ENCODE results near the gene ACADSB.
A peak's percentile ranks its signal among the peaks of the same experiment; 100 is the strongest.

The ACADSB gene

GRCh38 chr10:123014772-123015171 lies 6.0 kb downstream of the ACADSB start:
- Histone ChIP-seq H3K18ac (ENCODE audit: low read length) (no peak overlapping the region), H3K4me2 (ENCODE audit: low read length) (no peak overlapping the region), H3K27ac (ENCODE audit: low read depth, low read length) (no peak overlapping the region), H3K79me2 (ENCODE audit: control insufficient read depth, insufficient read depth, low read length) (no peaks in the 10 kb centered on the region), H3K79me1 (ENCODE audit: low read length) (no peaks in the 10 kb centered on the region), H3K23ac (ENCODE audit: low read length) (no peak overlapping the region), H2BK15ac (replicated peaks; ENCODE audit: low read depth) (no peak overlapping the region), H3K27me3 (ENCODE audit: insufficient read depth, low read length, poor library complexity) (no peaks in the 10 kb centered on the region), H3K4me1 (ENCODE audit: control insufficient read depth, low read depth, low read length) (peaks cover 2% of the 10 kb centered on the region), H3K9ac (ENCODE audit: low read length) (no peak overlapping the region), H3K4ac (ENCODE audit: low read depth, low read length) (no peak overlapping the region), H2AK5ac (ENCODE audit: low read length) (no peak overlapping the region), H3K56ac (ENCODE audit: low read length) (no peak overlapping the region), H3K36me3 (ENCODE audit: control insufficient read depth, insufficient read depth, low read length) (no peaks in the 10 kb centered on the region), H3K4me3 (ENCODE audit: low read length) (no peak overlapping the region), H2BK5ac (ENCODE audit: low read length) (no peak overlapping the region), H2BK120ac (ENCODE audit: low read depth, low read length) (no peak overlapping the region), H4K8ac (ENCODE audit: low read depth, low read length) (no peak overlapping the region), H4K5ac (ENCODE audit: low read length) (no peak overlapping the region)
- no CpG with 5 or more reads among the region's 2 CpGs for WGBS (ENCODE audit: extremely low coverage, insufficient coverage, low lambda C conversion rate)
- DNase-seq, result no peak

GRCh38 chr10:123016228-123016627 lies 7.4 kb downstream of the ACADSB start:
- H3K4me1 ChIP-seq (ENCODE audit: control insufficient read depth, low read depth, low read length), result peaks cover 2% of the 10 kb centered on the region

GRCh38 chr10:123017421-123018165 lies 8.8 kb downstream of the ACADSB start:
- Histone ChIP-seq H2BK120ac (ENCODE audit: low read depth, low read length) (no peak overlapping the region), H3K4me2 (ENCODE audit: low read length) (no peak overlapping the region), H4K5ac (ENCODE audit: low read length) (no peak overlapping the region), H4K8ac (ENCODE audit: low read depth, low read length) (no peak overlapping the region), H3K27ac (ENCODE audit: low read depth, low read length) (no peak overlapping the region), H3K79me1 (ENCODE audit: low read length) (no peaks in the 10 kb centered on the region), H3K18ac (ENCODE audit: low read length) (no peak overlapping the region), H3K9ac (ENCODE audit: low read length) (no peak overlapping the region), H3K56ac (ENCODE audit: low read length) (no peak overlapping the region), H2BK5ac (ENCODE audit: low read length) (no peak overlapping the region), H3K23ac (ENCODE audit: low read length) (no peak overlapping the region), H2AK5ac (ENCODE audit: low read length) (no peak overlapping the region), H3K4me3 (ENCODE audit: low read length) (no peak overlapping the region), H3K27me3 (ENCODE audit: insufficient read depth, low read length, poor library complexity) (no peaks in the 10 kb centered on the region), H3K4me1 (ENCODE audit: control insufficient read depth, low read depth, low read length) (peaks cover 2% of the 10 kb centered on the region), H3K79me2 (ENCODE audit: control insufficient read depth, insufficient read depth, low read length) (no peaks in the 10 kb centered on the region), H3K4ac (ENCODE audit: low read depth, low read length) (no peak overlapping the region), H2BK15ac (replicated peaks; ENCODE audit: low read depth) (no peak overlapping the region), H3K36me3 (ENCODE audit: control insufficient read depth, insufficient read depth, low read length) (no peaks in the 10 kb centered on the region)
- no CpG with 5 or more reads among the region's 9 CpGs for WGBS (ENCODE audit: extremely low coverage, insufficient coverage, low lambda C conversion rate)
- peak; percentile 53 for DNase-seq

More at GRCh38 chr10:123016228-123016627, 7.4 kb downstream of the ACADSB start:
- no peak overlapping the region for H3K4ac ChIP-seq (ENCODE audit: low read depth, low read length)
- no peak overlapping the region for H3K4me3 ChIP-seq (ENCODE audit: low read length)
- no peaks in the 10 kb centered on the region for H3K36me3 ChIP-seq (ENCODE audit: control insufficient read depth, insufficient read depth, low read length)
- no peak overlapping the region for H3K4me2 ChIP-seq (ENCODE audit: low read length)
- no peaks in the 10 kb centered on the region for H3K79me1 ChIP-seq (ENCODE audit: low read length)
- H3K18ac ChIP-seq (ENCODE audit: low read length), result no peak overlapping the region
- no peak overlapping the region for H2BK15ac ChIP-seq (replicated peaks; ENCODE audit: low read depth)
- no CpG with 5 or more reads among the region's 4 CpGs for WGBS (ENCODE audit: extremely low coverage, insufficient coverage, low lambda C conversion rate)
- H2AK5ac ChIP-seq (ENCODE audit: low read length), result no peak overlapping the region
- H2BK5ac ChIP-seq (ENCODE audit: low read length), result no peak overlapping the region
- no peak overlapping the region for H2BK120ac ChIP-seq (ENCODE audit: low read depth, low read length)
- H4K8ac ChIP-seq (ENCODE audit: low read depth, low read length), result no peak overlapping the region
- H3K56ac ChIP-seq (ENCODE audit: low read length), result no peak overlapping the region
- H3K27me3 ChIP-seq (ENCODE audit: insufficient read depth, low read length, poor library complexity), result no peaks in the 10 kb centered on the region
- no peak overlapping the region for H3K9ac ChIP-seq (ENCODE audit: low read length)
- H3K79me2 ChIP-seq (ENCODE audit: control insufficient read depth, insufficient read depth, low read length), result no peaks in the 10 kb centered on the region
- no peak for DNase-seq
- H4K5ac ChIP-seq (ENCODE audit: low read length), result no peak overlapping the region
- H3K23ac ChIP-seq (ENCODE audit: low read length), result no peak overlapping the region
- H3K27ac ChIP-seq (ENCODE audit: low read depth, low read length), result no peak overlapping the region

- no peak overlapping the region for H2BK5ac ChIP-seq (ENCODE audit: low read length)
- H3K79me1 ChIP-seq (ENCODE audit: low read length), result no peaks in the 10 kb centered on the region
- no peak overlapping the region for H3K4me3 ChIP-seq (ENCODE audit: low read length)
- H3K27me3 ChIP-seq (ENCODE audit: insufficient read depth, low read length, poor library complexity), result no peaks in the 10 kb centered on the region
- no peak overlapping the region for H3K18ac ChIP-seq (ENCODE audit: low read length)
- H2AK5ac ChIP-seq (ENCODE audit: low read length), result no peak overlapping the region
- no peak overlapping the region for H3K27ac ChIP-seq (ENCODE audit: low read depth, low read length)
- no peak overlapping the region for H2BK120ac ChIP-seq (ENCODE audit: low read depth, low read length)
- H3K56ac ChIP-seq (ENCODE audit: low read length), result no peak overlapping the region
- H3K79me2 ChIP-seq (ENCODE audit: control insufficient read depth, insufficient read depth, low read length), result no peaks in the 10 kb centered on the region
- H4K8ac ChIP-seq (ENCODE audit: low read depth, low read length), result no peak overlapping the region
- H2BK15ac ChIP-seq (replicated peaks; ENCODE audit: low read depth), result no peak overlapping the region
- no peaks in the 10 kb centered on the region for H3K36me3 ChIP-seq (ENCODE audit: control insufficient read depth, insufficient read depth, low read length)
- no peak overlapping the region for H4K5ac ChIP-seq (ENCODE audit: low read length)
- no peak overlapping the region for H3K4me2 ChIP-seq (ENCODE audit: low read length)
- no peak overlapping the region for H3K23ac ChIP-seq (ENCODE audit: low read length)
- DNase-seq, result no peak
- H3K4ac ChIP-seq (ENCODE audit: low read depth, low read length), result no peak overlapping the region
- peaks cover 2% of the 10 kb centered on the region for H3K4me1 ChIP-seq (ENCODE audit: control insufficient read depth, low read depth, low read length)
- no CpG with 5 or more reads among the region's 7 CpGs for WGBS (ENCODE audit: extremely low coverage, insufficient coverage, low lambda C conversion rate)
- H3K9ac ChIP-seq (ENCODE audit: low read length), result no peak overlapping the region
Observed at GRCh38 chr10:123018531-123018930, 9.7 kb downstream of the ACADSB start.

- Histone ChIP-seq H2BK5ac (ENCODE audit: low read length) (no peak overlapping the region), H4K5ac (ENCODE audit: low read length) (no peak overlapping the region), H3K79me2 (ENCODE audit: control insufficient read depth, insufficient read depth, low read length) (no peaks in the 10 kb centered on the region), H3K4ac (ENCODE audit: low read depth, low read length) (no peak overlapping the region), H4K8ac (ENCODE audit: low read depth, low read length) (no peak overlapping the region), H3K79me1 (ENCODE audit: low read length) (no peaks in the 10 kb centered on the region), H3K56ac (ENCODE audit: low read length) (no peak overlapping the region), H2BK15ac (replicated peaks; ENCODE audit: low read depth) (no peak overlapping the region), H3K9ac (ENCODE audit: low read length) (no peak overlapping the region), H3K27ac (ENCODE audit: low read depth, low read length) (no peak overlapping the region), H3K36me3 (ENCODE audit: control insufficient read depth, insufficient read depth, low read length) (no peaks in the 10 kb centered on the region), H3K23ac (ENCODE audit: low read length) (no peak overlapping the region), H3K4me1 (ENCODE audit: control insufficient read depth, low read depth, low read length) (peaks cover 2% of the 10 kb centered on the region), H3K4me3 (ENCODE audit: low read length) (no peak overlapping the region), H3K18ac (ENCODE audit: low read length) (no peak overlapping the region), H3K4me2 (ENCODE audit: low read length) (no peak overlapping the region), H2AK5ac (ENCODE audit: low read length) (no peak overlapping the region), H3K27me3 (ENCODE audit: insufficient read depth, low read length, poor library complexity) (no peaks in the 10 kb centered on the region), H2BK120ac (ENCODE audit: low read depth, low read length) (no peak overlapping the region)
- no peak for DNase-seq
- no CpG with 5 or more reads among the region's 3 CpGs for WGBS (ENCODE audit: extremely low coverage, insufficient coverage, low lambda C conversion rate)
Observed at GRCh38 chr10:123019264-123019663, 10.5 kb downstream of the ACADSB start.
